AG04450 (cell line): Measurements from ENCODE around the gene PHEX. TPM values are rescaled to one million over a fixed set of nuclear protein-coding genes. Genes with fewer than 3 reads are reported as not detected.

Experiments
- CTCF ChIA-PET: fragments of 300-600, 350-600 bp; formaldehyde crosslinking; extraction: SDS; loops from one replicate; lab custom pipeline; 2022; ENCODE audit warnings: antibody characterized with exemption, inconsistent platforms; lab: Charles Lee
- POLR2A ChIA-PET: fragments of 350-600 bp; formaldehyde crosslinking; extraction: SDS; loops from one replicate; lab custom pipeline; 2021; ENCODE audit warnings: antibody characterized with exemption, inconsistent platforms; lab: Yijun Ruan, JAX
- DNase-seq: peaks from one replicate; pipeline ENCODE4 v3.0.0-alpha.2; 2011; ENCODE audit warnings: low read depth, low spot score
- H3K27ac ChIP-seq: one replicate; pipeline ENCODE4 v1.5.1; 2012; ENCODE audit warnings: low read depth, low read length, control low read depth
- H3K27me3 ChIP-seq: one replicate; pipeline ENCODE4 v1.6.0; 2012; ENCODE audit warnings: low read length; ENCODE audit not compliant: control insufficient read depth, insufficient read depth
- H3K4me3 ChIP-seq: 2 replicates; pipeline ENCODE4 v1.5.1; 2011; ENCODE audit warnings: mild to moderate bottlenecking, low read depth, low read length, control low read depth
- H3K9me3 ChIP-seq: 2 replicates; pipeline ENCODE4 v1.5.1; 2012; ENCODE audit warnings: low read length; ENCODE audit not compliant: control insufficient read depth, insufficient read depth
- polyA plus RNA-seq: library from polyadenylated mRNA; depleted of rRNA; stranded (reverse); fragments of >200 nt; gene quantifications from 2 replicates; pipeline ENCODE4 v1.2.3, GENCODE V29; 2011
- TF ChIP-seq, protein P1 (sequence below): IDR thresholded peaks from 2 replicates; pipeline ENCODE4 v1.5.1; 2011; ENCODE audit warnings: low read depth, low read length, control low read depth, inconsistent platforms

PHEX gene
- polyA plus RNA-seq, 1 experiment = 0.40 TPM

DNA sequence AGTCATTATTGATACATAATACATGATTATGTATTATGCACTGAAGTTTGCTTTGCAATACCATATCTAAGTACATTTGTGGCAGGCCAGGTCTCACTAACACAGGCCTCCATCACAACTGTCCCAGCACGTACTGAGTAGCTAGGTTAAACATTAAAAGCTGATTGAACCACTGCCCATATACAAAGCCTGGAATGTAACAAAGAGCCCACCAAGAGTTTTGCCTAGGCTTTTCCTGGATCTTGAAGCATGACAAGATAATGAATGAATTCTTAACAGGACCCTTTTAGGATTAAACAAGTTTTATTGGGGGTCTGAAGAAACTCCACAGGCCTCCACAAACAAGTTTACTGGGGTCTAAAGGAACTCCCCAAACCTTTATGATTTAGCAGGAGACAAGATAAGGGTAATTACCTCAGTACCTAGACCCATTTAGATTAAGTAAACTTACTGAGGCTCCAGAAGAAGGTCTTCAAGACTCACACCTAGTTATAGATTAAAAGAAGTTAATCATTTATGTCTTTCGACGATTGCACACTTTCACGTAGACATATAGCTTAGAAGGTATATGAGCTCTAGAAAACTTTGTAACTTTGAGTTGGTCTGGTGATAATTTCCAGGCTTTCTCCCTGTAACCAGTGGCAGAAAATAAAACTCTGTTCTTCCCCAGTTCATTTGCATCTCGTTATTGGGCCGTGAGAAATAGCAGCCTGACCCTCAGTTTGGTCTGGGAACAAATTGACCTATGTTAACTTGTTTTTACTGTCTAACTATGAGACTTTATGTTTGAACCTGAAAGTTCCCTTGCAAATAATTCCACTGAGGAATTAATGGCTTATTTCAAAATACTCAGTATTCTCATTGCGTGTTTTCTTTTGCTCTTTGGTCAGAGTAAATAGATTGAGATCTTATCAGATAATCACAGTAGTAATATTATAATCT, 84.8 kb downstream of the PHEX start:
- TF ChIP-seq, protein P1, sequence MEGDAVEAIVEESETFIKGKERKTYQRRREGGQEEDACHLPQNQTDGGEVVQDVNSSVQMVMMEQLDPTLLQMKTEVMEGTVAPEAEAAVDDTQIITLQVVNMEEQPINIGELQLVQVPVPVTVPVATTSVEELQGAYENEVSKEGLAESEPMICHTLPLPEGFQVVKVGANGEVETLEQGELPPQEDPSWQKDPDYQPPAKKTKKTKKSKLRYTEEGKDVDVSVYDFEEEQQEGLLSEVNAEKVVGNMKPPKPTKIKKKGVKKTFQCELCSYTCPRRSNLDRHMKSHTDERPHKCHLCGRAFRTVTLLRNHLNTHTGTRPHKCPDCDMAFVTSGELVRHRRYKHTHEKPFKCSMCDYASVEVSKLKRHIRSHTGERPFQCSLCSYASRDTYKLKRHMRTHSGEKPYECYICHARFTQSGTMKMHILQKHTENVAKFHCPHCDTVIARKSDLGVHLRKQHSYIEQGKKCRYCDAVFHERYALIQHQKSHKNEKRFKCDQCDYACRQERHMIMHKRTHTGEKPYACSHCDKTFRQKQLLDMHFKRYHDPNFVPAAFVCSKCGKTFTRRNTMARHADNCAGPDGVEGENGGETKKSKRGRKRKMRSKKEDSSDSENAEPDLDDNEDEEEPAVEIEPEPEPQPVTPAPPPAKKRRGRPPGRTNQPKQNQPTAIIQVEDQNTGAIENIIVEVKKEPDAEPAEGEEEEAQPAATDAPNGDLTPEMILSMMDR = no peak
- CTCF ChIA-PET = interaction anchor here (1.3 kb wide), 1 partner anchor 132 kb away, joined by 4 read pairs; no protein-coding TSS in a partner anchor
- Histone ChIP-seq H3K4me3 (no peak overlapping the region), H3K9me3 (no peaks in the 10 kb centered on the region), H3K27ac (no peak overlapping the region), H3K27me3 (no peaks in the 10 kb centered on the region)
- POLR2A ChIA-PET = no interaction called here
- DNase-seq = no peak

DNA sequence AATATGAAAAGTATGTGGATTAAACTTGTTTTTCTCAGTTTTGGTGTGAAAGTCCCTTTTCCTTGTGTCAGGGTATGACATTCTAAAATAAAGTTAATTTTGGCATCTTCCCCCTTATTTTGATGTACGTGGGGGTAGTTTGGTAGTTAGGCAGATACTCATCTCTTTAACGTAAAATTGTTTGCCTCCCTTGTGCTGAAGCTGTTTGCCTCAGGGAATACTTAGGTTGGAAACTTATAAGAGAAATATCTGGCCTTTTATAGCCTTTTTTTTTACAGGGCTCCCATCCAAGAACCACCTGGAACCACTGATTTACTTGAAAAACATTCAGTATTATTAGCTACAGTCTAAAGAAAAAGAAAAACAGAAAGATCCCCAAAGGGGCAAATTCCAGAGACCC, 85.5 kb downstream of the PHEX start:
- ChIA-PET POLR2A (no interaction called here), CTCF (interaction anchor here (1.3 kb wide), 1 partner anchor 132 kb away, joined by 4 read pairs; no protein-coding TSS in a partner anchor)
- Histone ChIP-seq H3K27ac (no peak overlapping the region), H3K9me3 (no peaks in the 10 kb centered on the region; the same call in 1 of the 2 replicates), H3K27me3 (no peaks in the 10 kb centered on the region), H3K4me3 (no peak overlapping the region)
- DNase-seq = no peak
- TF ChIP-seq, protein P1 = no peak

DNA sequence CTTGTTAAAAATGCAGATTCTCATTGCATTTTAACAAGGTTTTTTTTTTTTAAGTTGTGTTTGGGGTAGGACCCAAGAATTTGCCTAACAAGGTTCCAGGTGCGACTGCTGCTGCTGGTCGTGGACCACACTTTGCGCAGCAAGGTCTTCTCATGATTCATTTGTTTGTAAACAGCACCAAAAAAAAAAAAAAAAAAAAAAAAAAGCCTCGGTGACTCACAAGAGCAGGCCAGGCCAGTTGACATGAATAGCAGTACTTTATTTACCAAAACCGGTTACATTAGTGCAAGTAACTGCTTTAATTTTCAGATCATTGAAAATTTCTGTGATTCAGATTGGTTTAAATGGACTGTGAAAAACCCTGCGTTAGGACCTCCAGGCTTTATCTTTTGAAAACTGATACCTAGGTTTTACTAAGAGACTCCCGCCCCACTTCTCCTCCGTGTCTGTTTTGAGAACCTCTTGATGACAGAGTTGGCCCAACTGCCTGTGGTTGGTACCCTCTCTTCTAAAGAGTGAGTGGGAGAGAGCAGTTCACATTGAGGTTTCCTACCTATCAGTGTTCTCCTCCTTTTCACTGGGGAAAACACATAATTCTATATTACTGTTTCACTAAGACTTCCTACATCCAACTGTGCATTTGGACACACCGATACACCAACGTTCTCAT, 86.2 kb downstream of the PHEX start:
- no peaks in the 10 kb centered on the region; the same call in 1 of the 2 replicates for H3K9me3 ChIP-seq
- H3K27me3 ChIP-seq = no peaks in the 10 kb centered on the region
- TF ChIP-seq, protein P1 = no peak
- POLR2A ChIA-PET = no interaction called here
- no peak overlapping the region for H3K27ac ChIP-seq
- H3K4me3 ChIP-seq = no peak overlapping the region
- DNase-seq = no peak
- CTCF ChIA-PET = no interaction called here

DNA sequence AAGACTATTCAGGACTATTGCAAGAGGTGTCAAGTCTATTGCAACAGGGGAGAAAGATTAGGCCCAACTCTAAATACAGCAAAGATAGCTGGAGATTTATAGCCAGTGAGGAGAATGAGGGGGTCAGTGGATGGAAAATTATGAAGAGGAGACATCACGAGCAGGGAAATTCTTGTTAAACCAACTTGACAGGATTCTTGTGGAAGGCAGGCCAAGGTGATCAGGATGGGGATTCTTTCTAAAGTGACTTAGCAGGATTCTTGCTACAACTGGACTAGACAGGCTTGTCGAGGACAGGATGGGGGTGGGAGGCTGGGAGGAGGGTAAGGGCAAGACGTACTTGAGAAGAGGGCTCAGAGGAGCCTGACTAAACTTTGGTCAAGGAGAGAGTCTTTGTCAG, 89.0 kb downstream of the PHEX start:
- Histone ChIP-seq H3K27me3 (no peaks in the 10 kb centered on the region), H3K4me3 (no peak overlapping the region), H3K9me3 (no peaks in the 10 kb centered on the region; the same call in 1 of the 2 replicates), H3K27ac (no peak overlapping the region)
- no peak for DNase-seq
- POLR2A ChIA-PET = no interaction called here
- TF ChIP-seq, protein P1 = no peak
- CTCF ChIA-PET = no interaction called here

DNA sequence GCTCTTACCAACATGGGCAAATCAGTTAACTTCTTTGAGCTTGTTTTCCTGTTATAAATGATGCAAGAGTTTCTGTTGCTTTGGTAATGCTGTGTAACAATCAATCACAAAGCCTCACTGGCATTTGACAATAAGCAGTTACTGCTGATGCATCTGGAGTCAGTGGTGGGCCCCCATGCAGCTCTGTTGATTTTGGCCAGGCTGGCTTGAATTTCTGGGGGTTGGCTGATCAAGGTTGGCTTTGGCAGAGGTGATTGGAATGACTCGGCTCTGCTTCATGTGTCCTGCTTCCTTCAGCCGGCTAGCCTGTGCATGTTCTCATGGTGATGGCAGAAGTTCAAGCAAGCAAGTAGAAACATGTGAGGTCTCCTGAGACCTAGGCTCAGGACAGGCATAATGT, 90.4 kb downstream of the PHEX start:
- DNase-seq = peak; percentile 32
- H3K27me3 ChIP-seq = no peaks in the 10 kb centered on the region
- no peak overlapping the region for H3K4me3 ChIP-seq
- H3K27ac ChIP-seq = peak overlapping the region; percentile 11
- H3K9me3 ChIP-seq = no peaks in the 10 kb centered on the region; the same call in 1 of the 2 replicates
- ChIA-PET POLR2A (no interaction called here), CTCF (interaction anchor here (0.7 to 2.8 kb wide), 3 partner anchors 13 to 137 kb away, joined by 4 to 9 read pairs (median 7); no protein-coding TSS in a partner anchor)
- TF ChIP-seq, protein P1 = no peak
